Type B pancreatic cell (in vitro differentiated cells): ENCODE results near the gene STK33. TPM values are rescaled to one million over a fixed set of nuclear protein-coding genes. Genes with fewer than 3 reads are reported as not detected.

ENCODE experiments used
- DNase-seq: peaks from one replicate; pipeline ENCODE4 v3.0.0; 2021; ENCODE audit warnings: mixed read lengths; ENCODE audit not compliant: unreplicated experiment; ENCODE audit errors: extremely low spot score
- H3K27ac Mint-ChIP-seq: 2 replicates; pipeline ENCODE4 v1.8.0; 2021; ENCODE audit warnings: mild to moderate bottlenecking, mixed read lengths
- H3K27me3 Mint-ChIP-seq: 2 replicates; pipeline ENCODE4 v1.8.0; 2021; ENCODE audit warnings: mixed read lengths
- H3K36me3 Mint-ChIP-seq: 2 replicates; pipeline ENCODE4 v1.8.0; 2021; ENCODE audit warnings: mixed read lengths
- H3K4me1 Mint-ChIP-seq: one replicate; pipeline ENCODE4 v1.8.0; 2021; ENCODE audit warnings: mixed read lengths; ENCODE audit not compliant: unreplicated experiment
- H3K4me3 Mint-ChIP-seq: 2 replicates; pipeline ENCODE4 v1.8.0; 2021; ENCODE audit warnings: mild to moderate bottlenecking, mixed read lengths
- H3K9me3 Mint-ChIP-seq: 2 replicates; pipeline ENCODE4 v1.8.0; 2021; ENCODE audit warnings: mixed read lengths
- CTCF ChIP-seq: fragments of 200-600 bp; sonication (generic); conservative IDR thresholded peaks from 2 replicates; pipeline ENCODE4 v1.5.0; 2021; ENCODE audit warnings: antibody characterized with exemption, mild to moderate bottlenecking
- total RNA-seq: library from RNA; stranded (reverse); gene quantifications from 2 replicates; pipeline ENCODE4 v1.2.1, GENCODE V29; 2021; ENCODE audit warnings: low replicate concordance

The STK33 gene
- total RNA-seq, 1 donor from 2014 or later: 20.3 TPM

- no peak for DNase-seq
- H3K36me3 Mint-ChIP-seq: no peaks in the 10 kb centered on the region
- H3K4me1 Mint-ChIP-seq: peaks cover 17% of the 10 kb centered on the region
- H3K9me3 Mint-ChIP-seq: no peaks in the 10 kb centered on the region
- no peak for TF ChIP-seq CTCF
- H3K27ac Mint-ChIP-seq: no peak overlapping the region
- H3K4me3 Mint-ChIP-seq: no peak overlapping the region
- H3K27me3 Mint-ChIP-seq: peaks cover 5% of the 10 kb centered on the region
These were observed 236.0 kb downstream of the STK33 start for GRCh38 chr11:8357891-8358566.

- no peaks in the 10 kb centered on the region for H3K36me3 Mint-ChIP-seq
- no peak for TF ChIP-seq CTCF
- no peak overlapping the region for H3K4me3 Mint-ChIP-seq
- H3K27ac Mint-ChIP-seq: no peak overlapping the region
- peaks cover 5% of the 10 kb centered on the region for H3K27me3 Mint-ChIP-seq
- peaks cover 17% of the 10 kb centered on the region for H3K4me1 Mint-ChIP-seq
- DNase-seq: no peak
- H3K9me3 Mint-ChIP-seq: no peaks in the 10 kb centered on the region
These were observed 236.5 kb downstream of the STK33 start for GRCh38 chr11:8357505-8357888.

GRCh38 chr11:8356721-8357504, 237.1 kb downstream of the STK33 start:
- no peak for TF ChIP-seq CTCF
- H3K27ac Mint-ChIP-seq: no peak overlapping the region
- peaks cover 17% of the 10 kb centered on the region for H3K4me1 Mint-ChIP-seq
- no peaks in the 10 kb centered on the region for H3K36me3 Mint-ChIP-seq
- H3K27me3 Mint-ChIP-seq: peaks cover 3% of the 10 kb centered on the region
- DNase-seq: no peak
- no peaks in the 10 kb centered on the region for H3K9me3 Mint-ChIP-seq
- peak overlapping the region; percentile 26 for H3K4me3 Mint-ChIP-seq

GRCh38 chr11:8356216-8356615, 237.8 kb downstream of the STK33 start:
- no peak overlapping the region for H3K27ac Mint-ChIP-seq
- no peaks in the 10 kb centered on the region for H3K9me3 Mint-ChIP-seq
- H3K27me3 Mint-ChIP-seq: peaks cover 3% of the 10 kb centered on the region
- no peak for DNase-seq
- TF ChIP-seq CTCF: no peak
- H3K4me1 Mint-ChIP-seq: peaks cover 17% of the 10 kb centered on the region
- H3K36me3 Mint-ChIP-seq: no peaks in the 10 kb centered on the region
- H3K4me3 Mint-ChIP-seq: no peak overlapping the region

GRCh38 chr11:8355416-8355742, 238.6 kb downstream of the STK33 start:
- Mint-ChIP-seq H3K9me3 (no peaks in the 10 kb centered on the region), H3K36me3 (no peaks in the 10 kb centered on the region), H3K4me3 (no peak overlapping the region), H3K27ac (no peak overlapping the region), H3K4me1 (peaks cover 17% of the 10 kb centered on the region), H3K27me3 (peaks cover 5% of the 10 kb centered on the region)
- no peak for DNase-seq
- TF ChIP-seq CTCF: no peak
